Colonic mucosa (tissue), 4 donors: ENCODE results near the gene FHIP2A. TPM values are rescaled to one million over a fixed set of nuclear protein-coding genes. Genes with fewer than 3 reads are reported as not detected.
"Not testable (repeated sequence)": the region's sequence is repeated elsewhere in the genome, so short reads cannot be mapped to it uniquely, and the experiment has no call there.

ENCODE experiments used
- DNase-seq: peaks from one replicate; pipeline ENCODE4 v3.0.0-alpha.2; 2020
- H3K27ac ChIP-seq: fragments of 200-600 bp; one replicate; pipeline ENCODE4 v1.8.0; 2021
- H3K27me3 ChIP-seq: fragments of 200-600 bp; one replicate; pipeline ENCODE4 v1.8.0; 2021
- H3K36me3 ChIP-seq: fragments of 200-600 bp; one replicate; pipeline ENCODE4 v1.8.0; 2021
- H3K4me1 ChIP-seq: fragments of 200-600 bp; one replicate; pipeline ENCODE4 v1.8.0; 2021; ENCODE audit warnings: mild to moderate bottlenecking
- H3K4me3 ChIP-seq: fragments of 200-600 bp; one replicate; pipeline ENCODE4 v1.8.0; 2021
- H3K9ac ChIP-seq, 2 donors: one replicate each; pipeline ENCODE4 v1.7.0; 2013; ENCODE audit warnings: control low read depth in 2 of 2, low read depth in 2 of 2, low read length in 2 of 2
- H3K9me3 ChIP-seq: fragments of 200-600 bp; one replicate; pipeline ENCODE4 v1.8.0; 2021
- CTCF ChIP-seq: fragments of 200-600 bp; IDR thresholded peaks from one replicate; pipeline ENCODE4 v1.8.0; 2022; ENCODE audit warnings: antibody characterized with exemption, mild to moderate bottlenecking
- intact Hi-C: fragments of 100-400 bp; cut with DNase I; formaldehyde crosslinking; loops from one replicate; pipeline ENCODE4 v1.14.1; 2022
- total RNA-seq, 2 donors: library from RNA; stranded (reverse); fragmentation: NEBNext Ultra II Directional in 1 of 2; extraction: Animal tissue kit (Norgen Biotek cat#: 25700) in 1 of 2; gene quantifications; one replicate each; pipeline ENCODE4 v1.2.1, GENCODE V29; 2021
- donor health status: healthy.
- donor health status: DM: no; HTN: no; CAD: no.
- donor health status: DM: no; HTN: no; CAD: no.

Gene FHIP2A
- total RNA-seq, 2 donors from 2014 or later, result 11.3 to 16.6 TPM

GRCh38 chr10:114852197-114852596 lies 30.6 kb downstream of the FHIP2A start:
- H3K27ac ChIP-seq, result no peak overlapping the region
- H3K36me3 ChIP-seq, result peaks cover 9% of the 10 kb centered on the region
- H3K4me1 ChIP-seq, result no peaks in the 10 kb centered on the region
- no peaks in the 10 kb centered on the region for H3K9me3 ChIP-seq
- no peaks in the 10 kb centered on the region for H3K27me3 ChIP-seq
- intact Hi-C loops, result no loop called here
- DNase-seq, result no peak
- H3K4me3 ChIP-seq, result no peak overlapping the region
- no peak for TF ChIP-seq CTCF
- H3K9ac ChIP-seq, result no peak overlapping the region

GRCh38 chr10:114854906-114855305 lies 33.3 kb downstream of the FHIP2A start:
- intact Hi-C loops, result no loop called here
- no peak overlapping the region for H3K9ac ChIP-seq
- no peak overlapping the region for H3K4me3 ChIP-seq
- DNase-seq, result no peak
- H3K4me1 ChIP-seq, result no peaks in the 10 kb centered on the region
- no peaks in the 10 kb centered on the region for H3K27me3 ChIP-seq
- TF ChIP-seq CTCF, result no peak
- H3K36me3 ChIP-seq, result peaks cover 1% of the 10 kb centered on the region
- no peaks in the 10 kb centered on the region for H3K9me3 ChIP-seq
- no peak overlapping the region for H3K27ac ChIP-seq

GRCh38 chr10:114855776-114856543 lies 34.4 kb downstream of the FHIP2A start:
- intact Hi-C loops, result no loop called here
- Histone ChIP-seq H3K4me3 (no peak overlapping the region), H3K27me3 (no peaks in the 10 kb centered on the region), H3K36me3 (no peaks in the 10 kb centered on the region), H3K9me3 (no peaks in the 10 kb centered on the region), H3K9ac (no peak overlapping the region), H3K27ac (no peak overlapping the region), H3K4me1 (no peaks in the 10 kb centered on the region)
- TF ChIP-seq CTCF, result no peak
- no peak for DNase-seq

GRCh38 chr10:114856544-114857287 lies 35.1 kb downstream of the FHIP2A start:
- Histone ChIP-seq H3K27ac (no peak overlapping the region), H3K36me3 (no peaks in the 10 kb centered on the region), H3K4me1 (no peaks in the 10 kb centered on the region), H3K9ac (no peak overlapping the region), H3K27me3 (no peaks in the 10 kb centered on the region), H3K9me3 (no peaks in the 10 kb centered on the region), H3K4me3 (no peak overlapping the region)
- no peak for TF ChIP-seq CTCF
- DNase-seq, result no peak
- intact Hi-C loops, result no loop called here

- H3K9ac ChIP-seq, H3K4me3 ChIP-seq, intact Hi-C loops, DNase-seq, H3K4me1 ChIP-seq, H3K27me3 ChIP-seq, H3K27ac ChIP-seq, H3K9me3 ChIP-seq, H3K36me3 ChIP-seq: not testable (repeated sequence)
These were observed 35.6 kb downstream of the FHIP2A start for GRCh38 chr10:114857288-114857565.
